K562 (cell line): ENCODE data around the gene ZNF358. TPM values are rescaled to one million over a fixed set of nuclear protein-coding genes. Genes with fewer than 3 reads are reported as not detected.

Experiments
- ARID1B ChIP-seq: fragments of 450-650 bp; IDR thresholded peaks from 2 replicates; pipeline ENCODE4 v1.6.1; 2016; ENCODE audit warnings: antibody characterized with exemption, mild to moderate bottlenecking, inconsistent platforms
- BCOR ChIP-seq: fragments of 450-650 bp; IDR thresholded peaks from 2 replicates; pipeline ENCODE4 v1.6.1; 2016
- EHMT2 ChIP-seq: fragments of 450-650 bp; IDR thresholded peaks from 2 replicates; pipeline ENCODE4 v1.6.1; 2018; ENCODE audit warnings: antibody characterized with exemption
- ELK3 ChIP-seq: fragments of 450-650 bp; formaldehyde crosslinking; IDR thresholded peaks from 2 replicates; pipeline ENCODE4 v1.4.0; 2020; ENCODE audit warnings: mild to moderate bottlenecking
- GTF3C2 ChIP-seq: IDR thresholded peaks from 3 replicates; pipeline ENCODE4 v1.6.1; 2011; ENCODE audit warnings: borderline replicate concordance, mild to moderate bottlenecking, moderate library complexity; ENCODE audit not compliant: insufficient read length; ENCODE audit errors: extremely low read depth
- KLF6 ChIP-seq: fragments of 250-450 bp; sonication (Bioruptor Pico); IDR thresholded peaks from 2 replicates; pipeline ENCODE4 v1.4.0; 2020; ENCODE audit warnings: mild to moderate bottlenecking, moderate library complexity, borderline replicate concordance
- MXD1 ChIP-seq: fragments of 250-450 bp; sonication (Bioruptor Pico); IDR thresholded peaks from 2 replicates; pipeline ENCODE4 v1.8.0; 2021; ENCODE audit warnings: borderline replicate concordance, mild to moderate bottlenecking, moderate library complexity; ENCODE audit not compliant: poor library complexity, severe bottlenecking
- NFE2 ChIP-seq: IDR thresholded peaks from 2 replicates; pipeline ENCODE4 v1.6.1; 2014; ENCODE audit warnings: antibody characterized with exemption, low read depth
- TBP ChIP-seq: optimal IDR thresholded peaks from 2 replicates; pipeline ENCODE3; 2011; ENCODE audit warnings: low read depth, low read length, improper control_type of control experiment
- ZNF778 ChIP-seq: fragments of 450-650 bp; formaldehyde crosslinking; IDR thresholded peaks from 2 replicates; pipeline ENCODE4 v1.4.0; 2020; ENCODE audit warnings: mild to moderate bottlenecking, moderate library complexity
- ZSCAN29 ChIP-seq: fragments of 450-650 bp; IDR thresholded peaks from 2 replicates; pipeline ENCODE4 v1.6.1; 2017
- polyA plus RNA-seq, 8 experiments: library from polyadenylated mRNA; depleted of rRNA in 4 of 8; stranded (reverse) in 5 of 8; unstranded in 3 of 8; fragments of >200 nt; fragmentation: Nextera tagmentation in 2 of 8; fragmentation: Illumina TruSeq in 1 of 8; extraction: Ambion mirVana in 2 of 8; extraction: Trizol in 1 of 8; gene quantifications; 2 replicates each; pipeline versions ENCODE4 v1.2.1 to v1.2.3, GENCODE V29; 2011 to 2014; ENCODE audit warnings: inconsistent platforms in 1 of 8, missing spikeins in 1 of 8
- total RNA-seq, 7 experiments: library from RNA; depleted of rRNA in 6 of 7; stranded (reverse); fragments of >200 nt in 6 of 7; fragmentation: Illumina TruSeq in 2 of 7; extraction: Trizol in 2 of 7; gene quantifications; 2 replicates each; pipeline versions ENCODE4 v1.2.1 to v1.2.3, GENCODE V29; 2011 to 2021; ENCODE audit warnings: low replicate concordance in 1 of 7

The ZNF358 gene
- total and polyA plus RNA-seq, 9 of the 15 experiments (the other 6 are each of a cell fraction or from before 2014, with no cell fraction given) = 0.04 to 17.2 (median 4.9) TPM

- TF ChIP-seq NFE2 (peak; percentile 87), GTF3C2 (no peak), ZSCAN29 (no peak), TBP (peak; percentile 9), ELK3 (CRISPR knock-in tag) (no peak), BCOR (peak; percentile 37; the same call in 1 of the 2 replicates), ZNF778 (CRISPR knock-in tag) (no peak), ARID1B (peak; percentile 74), MXD1 (CRISPR knock-in tag) (peak; percentile 36), EHMT2 (peak; percentile 36; the same call in 1 of the 2 replicates), KLF6 (CRISPR knock-in tag) (0 out of 2 replicates have a peak, but pooled peaks have one; percentile 7)
Measured at GRCh38 chr19:7505682-7506384, 10.1 kb upstream of the ZNF358 start (continued).
